Lung (tissue), 12 donors: ENCODE results near the gene TGFA. TPM values are rescaled to one million over a fixed set of nuclear protein-coding genes. Genes with fewer than 3 reads are reported as not detected.

Source experiments
- ATAC-seq: fragments of 200-7000 bp; cut with Tn5 transposase; one replicate; pipeline ENCODE4 v1.9.1; 2020; ENCODE audit warnings: moderate number of reproducible peaks; ENCODE audit not compliant: insufficient read depth, low FRiP score
- DNase-seq, 3 donors: peaks; one replicate each; pipeline ENCODE4 v3.0.0-alpha.2; 2013 to 2017
- H3K27ac ChIP-seq, 2 donors: one replicate each; pipeline ENCODE4 v1.5.1; 2013; ENCODE audit warnings: mild to moderate bottlenecking in 2 of 2, moderate library complexity in 2 of 2, control low read depth in 1 of 2, inconsistent platforms in 1 of 2, low read depth in 1 of 2, low read length in 1 of 2
- H3K27me3 ChIP-seq, 3 donors: one replicate each; pipeline ENCODE4 v1.5.1; 2013; ENCODE audit warnings: low read length in 2 of 3; ENCODE audit not compliant: control insufficient read depth in 3 of 3, insufficient read depth in 3 of 3
- H3K36me3 ChIP-seq, 4 donors: one replicate each; pipeline ENCODE4 v1.5.1; 2013; ENCODE audit warnings: low read length in 4 of 4, mild to moderate bottlenecking in 1 of 4, moderate library complexity in 1 of 4; ENCODE audit not compliant: control insufficient read depth in 4 of 4, insufficient read depth in 4 of 4
- H3K4me1 ChIP-seq, 5 donors: one replicate each; pipeline ENCODE4 v1.5.1; 2013; ENCODE audit warnings: low read length in 5 of 5, mild to moderate bottlenecking in 2 of 5, moderate library complexity in 1 of 5; ENCODE audit not compliant: control insufficient read depth in 5 of 5, insufficient read depth in 5 of 5
- H3K4me3 ChIP-seq: one replicate; pipeline ENCODE4 v1.5.1; 2013; ENCODE audit warnings: mild to moderate bottlenecking, control low read depth, moderate library complexity
- H3K9ac ChIP-seq, 2 donors: one replicate each; pipeline ENCODE4 v1.5.1; 2013; ENCODE audit warnings: low read length in 2 of 2, control low read depth in 1 of 2; ENCODE audit not compliant: insufficient read depth in 1 of 2
- H3K9me3 ChIP-seq, 4 donors: one replicate each; pipeline ENCODE4 v1.5.1; 2013; ENCODE audit warnings: low read length in 3 of 4, mild to moderate bottlenecking in 1 of 4, moderate library complexity in 1 of 4; ENCODE audit not compliant: control insufficient read depth in 4 of 4, insufficient read depth in 3 of 4
- CTCF ChIP-seq: IDR thresholded peaks from 2 replicates; pipeline ENCODE4 v1.5.1; 2012; ENCODE audit warnings: mild to moderate bottlenecking; ENCODE audit errors: control extremely low read depth, extremely low read depth
- WGBS, 2 donors: extraction: QIAGEN DNeasy Blood & Tissue Kit; methylation state at CpG; one replicate each; pipeline ENCODE4 v1.1.7; 2013; 5-methylcytosine and 5-hydroxymethylcytosine counted together
- polyA plus RNA-seq, 2 donors: library from polyadenylated mRNA; stranded (reverse); fragments of 200-250 nt; gene quantifications; one replicate each; pipeline ENCODE4 v1.2.1, GENCODE V29; 2013
- total RNA-seq, 2 donors: library from RNA; depleted of rRNA in 1 of 2; stranded (reverse); fragments of >200 nt in 1 of 2; gene quantifications; one replicate each; pipeline ENCODE4 v1.2.1, GENCODE V29; 2014 to 2021
- donor health status: control.
- donor health status: control.
- donor health status: Bipolar disorder and iron deficiency.
- donor health status: healthy.
- donor health status: DM: yes; HTN: yes; CAD: no.

The TGFA gene
- total and polyA plus RNA-seq, 4 donors: 1.9 to 13.0 (median 7.0) TPM

GRCh38 chr2:70461981-70462876 is 91.4 kb downstream of the TGFA start:
- Histone ChIP-seq H3K4me3 (no peak overlapping the region), H3K9me3 (no peaks in the 10 kb centered on the region), H3K4me1 (peaks cover 0 to 4% (median 0%) of the 10 kb centered on the region in 5 donors), H3K27me3 (peaks cover 0 to 3% (median 0%) of the 10 kb centered on the region in 3 donors), H3K36me3 (no peaks in the 10 kb centered on the region), H3K27ac (no peak overlapping the region), H3K9ac (no peak overlapping the region)
- 81 to 89% methylated on average over 14 of the region's 14 CpGs for WGBS, 2 donors
- TF ChIP-seq CTCF: no peak
- no peak for DNase-seq
- no peak for ATAC-seq

GRCh38 chr2:70461414-70461813 is 92.2 kb downstream of the TGFA start:
- DNase-seq: no peak
- no peak for ATAC-seq
- TF ChIP-seq CTCF: no peak
- H3K4me3 ChIP-seq: no peak overlapping the region
- H3K4me1 ChIP-seq: peaks cover 0 to 6% (median 0%) of the 10 kb centered on the region in 5 donors
- H3K9ac ChIP-seq: no peak overlapping the region
- peaks cover 0 to 3% (median 0%) of the 10 kb centered on the region in 3 donors for H3K27me3 ChIP-seq
- H3K9me3 ChIP-seq: no peaks in the 10 kb centered on the region
- no peak overlapping the region for H3K27ac ChIP-seq
- no peaks in the 10 kb centered on the region for H3K36me3 ChIP-seq
- WGBS, 2 donors: 53 to 70% methylated on average over 4 of the region's 4 CpGs

GRCh38 chr2:70460333-70460732 is 93.3 kb downstream of the TGFA start:
- Histone ChIP-seq H3K27me3 (peaks cover 0 to 3% (median 0%) of the 10 kb centered on the region in 3 donors), H3K9me3 (no peaks in the 10 kb centered on the region), H3K27ac (no peak overlapping the region), H3K4me3 (no peak overlapping the region), H3K36me3 (no peaks in the 10 kb centered on the region), H3K4me1 (peaks cover 0 to 11% (median 0%) of the 10 kb centered on the region in 5 donors), H3K9ac (no peak overlapping the region)
- ATAC-seq (no peak), DNase-seq (no peak)
- 80 to 85% methylated on average over 3 of the region's 3 CpGs for WGBS, 2 donors
- no peak for TF ChIP-seq CTCF
